HCT116 (cell line): Measurements from ENCODE around the gene USP32. TPM values are rescaled to one million over a fixed set of nuclear protein-coding genes. Genes with fewer than 3 reads are reported as not detected.

ENCODE experiments used
- ATAC-seq: fragments of 200-7000 bp; cut with Tn5 transposase; 2 replicates; pipeline ENCODE4 v1.9.1; 2020; ENCODE audit warnings: mild to moderate bottlenecking, moderate library complexity
- BruUV-seq: library from RNA; stranded (reverse); fragments of 400-500 nt; replicated peaks from 2 replicates; lab custom pipeline; 2021; lab: Mats Ljungman, UMichigan
- CTCF ChIA-PET: fragments of 300-600 bp; sonication (Branson Sonifier 250); formaldehyde crosslinking; loops from one replicate; lab custom pipeline; 2021; ENCODE audit warnings: antibody characterized with exemption; lab: Charles Lee
- POLR2A ChIA-PET: fragments of 300-600, 350-600 bp; sonication (Branson Sonifier 250); formaldehyde crosslinking; loops from one replicate; lab custom pipeline; 2021; ENCODE audit warnings: antibody characterized with exemption; lab: Charles Lee
- RAD21 ChIA-PET, 2 experiments: fragments of 300-600 bp; sonication (Branson Sonifier 250); formaldehyde crosslinking; loops; one replicate each; lab custom pipeline; 2023; ENCODE audit warnings: low total read pairs in 2 of 2; ENCODE audit not compliant: uncharacterized antibody in 2 of 2, unreplicated experiment in 2 of 2, low non-redundant PET in 1 of 2; lab: Charles Lee
- DNase-seq: peaks from one replicate; pipeline ENCODE4 v3.0.0-alpha.2; 2010; ENCODE audit warnings: low read depth, low spot score
- H2AFZ ChIP-seq: fragments of 200-600 bp; shearing (Covaris generic), sonication (generic); 2 replicates; pipeline ENCODE4 v1.6.1; 2017; ENCODE audit warnings: low read depth, mixed run types, mixed read lengths, antibody characterized with exemption, low read length; ENCODE audit not compliant: poor library complexity, severe bottlenecking
- H3K27ac ChIP-seq: 2 replicates; pipeline ENCODE4 v1.5.1; 2012; ENCODE audit warnings: low read depth, low read length
- H3K27me3 ChIP-seq: fragments of 200-600 bp; sonication (generic); 2 replicates; pipeline ENCODE4 v1.6.1; 2016; ENCODE audit warnings: mixed run types, low read length, mixed read lengths; ENCODE audit not compliant: insufficient read depth
- H3K36me3 ChIP-seq, 2 experiments: fragments of 200-500 bp in 1 of 2; fragments of 200-600 bp in 1 of 2; sonication (Bioruptor generic) in 1 of 2; sonication (generic) in 1 of 2; 2 replicates each; pipeline versions ENCODE4 v1.5.1 to v1.6.1; 2014 to 2016; ENCODE audit warnings: low read length in 2 of 2, inconsistent platforms in 1 of 2, mixed read lengths in 1 of 2, mixed run types in 1 of 2; ENCODE audit not compliant: insufficient read depth in 2 of 2, control insufficient read depth in 1 of 2
- H3K4me1 ChIP-seq, 2 experiments: fragments of 200-600 bp in 1 of 2; sonication (generic) in 1 of 2; 2 replicates each; pipeline versions ENCODE4 v1.5.1 to v1.6.1; 2012 to 2017; ENCODE audit warnings: low read length in 2 of 2, inconsistent platforms in 1 of 2, mild to moderate bottlenecking in 1 of 2, mixed read lengths in 1 of 2, mixed run types in 1 of 2, moderate library complexity in 1 of 2; ENCODE audit not compliant: insufficient read depth in 2 of 2, control insufficient read depth in 1 of 2
- H3K4me2 ChIP-seq: fragments of 200-600 bp; sonication (generic); 2 replicates; pipeline ENCODE4 v1.6.1; 2017; ENCODE audit warnings: mixed run types, low read length, mixed read lengths
- H3K4me3 ChIP-seq, 2 experiments: fragments of 200-600 bp in 1 of 2; sonication (generic) in 1 of 2; replicated peaks in 1 of 2; 2 replicates each; pipeline ENCODE4 v1.5.1; 2011 to 2016; ENCODE audit warnings: low read length in 2 of 2, control low read depth in 1 of 2, low read depth in 1 of 2, mild to moderate bottlenecking in 1 of 2, mixed read lengths in 1 of 2, mixed run types in 1 of 2
- H3K79me2 ChIP-seq: fragments of 200-600 bp; sonication (generic); 2 replicates; pipeline ENCODE4 v1.6.1; 2017; ENCODE audit warnings: mild to moderate bottlenecking, mixed run types, low read length, moderate library complexity, mixed read lengths; ENCODE audit not compliant: insufficient read depth
- H3K9ac ChIP-seq: fragments of 200-600 bp; sonication (generic); 2 replicates; pipeline ENCODE4 v1.6.1; 2016; ENCODE audit warnings: low read length, mixed read lengths
- H3K9me2 ChIP-seq: fragments of 200-600 bp; sonication (generic), shearing (Covaris generic); 2 replicates; pipeline ENCODE4 v1.6.1; 2017; ENCODE audit warnings: mixed run types, mild to moderate bottlenecking, moderate library complexity; ENCODE audit not compliant: insufficient read depth
- H3K9me3 ChIP-seq, 2 experiments: fragments of 200-500 bp in 1 of 2; fragments of 200-600 bp in 1 of 2; sonication (Bioruptor generic) in 1 of 2; sonication (generic) in 1 of 2; 2 replicates each; pipeline ENCODE4 v1.6.1; 2014 to 2017; ENCODE audit warnings: low read length in 2 of 2, mixed read lengths in 2 of 2, inconsistent platforms in 1 of 2, low read depth in 1 of 2, mild to moderate bottlenecking in 1 of 2, mixed run types in 1 of 2, moderate library complexity in 1 of 2; ENCODE audit not compliant: control insufficient read depth in 1 of 2, insufficient read depth in 1 of 2
- H4K20me1 ChIP-seq: fragments of 200-600 bp; sonication (generic), shearing (Covaris generic); 2 replicates; pipeline ENCODE4 v1.6.1; 2017; ENCODE audit warnings: mixed run types, mild to moderate bottlenecking, moderate library complexity; ENCODE audit not compliant: insufficient read depth
- CBX3 ChIP-seq: IDR thresholded peaks from 2 replicates; pipeline ENCODE4 v1.6.1; 2012; ENCODE audit warnings: low read depth
- CEBPB ChIP-seq: IDR thresholded peaks from 2 replicates; pipeline ENCODE4 v1.6.1; 2012; ENCODE audit warnings: low read depth
- EGR1 ChIP-seq: IDR thresholded peaks from 2 replicates; pipeline ENCODE4 v1.6.1; 2012; ENCODE audit warnings: low read depth
- POLR2AphosphoS5 ChIP-seq: IDR thresholded peaks from 2 replicates; pipeline ENCODE4 v1.6.1; 2011; ENCODE audit warnings: mild to moderate bottlenecking, low read depth, low read length, moderate library complexity
- SIN3A ChIP-seq: IDR thresholded peaks from 2 replicates; pipeline ENCODE4 v1.6.1; 2012; ENCODE audit warnings: low read depth
- SP1 ChIP-seq: IDR thresholded peaks from 2 replicates; pipeline ENCODE4 v1.6.1; 2012; ENCODE audit warnings: low read depth
- SRF ChIP-seq: IDR thresholded peaks from 2 replicates; pipeline ENCODE4 v1.6.1; 2012; ENCODE audit warnings: low read depth
- ZNF274 ChIP-seq: fragments of 200-500 bp; sonication (Bioruptor generic); IDR thresholded peaks from 2 replicates; pipeline ENCODE4 v1.6.1; 2014; ENCODE audit warnings: mild to moderate bottlenecking, low read depth, low read length, inconsistent platforms
- intact Hi-C: fragments of 100-400 bp; cut with micrococcal nuclease; formaldehyde crosslinking; loops from 2 replicates; pipeline ENCODE4 v1.10.0; 2022
- total RNA-seq: library from RNA; stranded (reverse); gene quantifications from one replicate; pipeline ENCODE4 v1.2.1, GENCODE V29; 2021; ENCODE audit not compliant: unreplicated experiment
- TF ChIP-seq, protein P1 (sequence below): IDR thresholded peaks from 2 replicates; pipeline ENCODE4 v1.6.1; 2011; ENCODE audit warnings: mild to moderate bottlenecking, low read length, moderate library complexity; ENCODE audit not compliant: insufficient replicate concordance; ENCODE audit errors: extremely low read depth

Gene USP32
- total RNA-seq, 1 experiment from 2014 or later = 67.0 TPM

GRCh38 chr17:60311186-60311585, 80.7 kb downstream of the USP32 start:
- ATAC-seq (no peak), DNase-seq (no peak)
- Histone ChIP-seq H2AFZ (no peak overlapping the region), H3K9me3 (no peaks in the 10 kb centered on the region), H3K27ac (no peak overlapping the region), H3K4me1 (peaks cover 0 to 4% of the 10 kb centered on the region in 2 experiments; a peak in 1 of 4 replicates), H3K36me3 (no peaks in the 10 kb centered on the region), H3K9me2 (no peaks in the 10 kb centered on the region), H3K9ac (no peak overlapping the region), H3K27me3 (no peaks in the 10 kb centered on the region), H3K79me2 (peaks cover 25% of the 10 kb centered on the region), H3K4me2 (no peak overlapping the region), H3K4me3 (no peak overlapping the region), H4K20me1 (0 out of 2 replicates have a peak, but pooled peaks cover 3% of the 10 kb centered on the region)
- RAD21 ChIA-PET = no interaction called here
- POLR2A ChIA-PET = no interaction called here
- TF ChIP-seq, protein P1, sequence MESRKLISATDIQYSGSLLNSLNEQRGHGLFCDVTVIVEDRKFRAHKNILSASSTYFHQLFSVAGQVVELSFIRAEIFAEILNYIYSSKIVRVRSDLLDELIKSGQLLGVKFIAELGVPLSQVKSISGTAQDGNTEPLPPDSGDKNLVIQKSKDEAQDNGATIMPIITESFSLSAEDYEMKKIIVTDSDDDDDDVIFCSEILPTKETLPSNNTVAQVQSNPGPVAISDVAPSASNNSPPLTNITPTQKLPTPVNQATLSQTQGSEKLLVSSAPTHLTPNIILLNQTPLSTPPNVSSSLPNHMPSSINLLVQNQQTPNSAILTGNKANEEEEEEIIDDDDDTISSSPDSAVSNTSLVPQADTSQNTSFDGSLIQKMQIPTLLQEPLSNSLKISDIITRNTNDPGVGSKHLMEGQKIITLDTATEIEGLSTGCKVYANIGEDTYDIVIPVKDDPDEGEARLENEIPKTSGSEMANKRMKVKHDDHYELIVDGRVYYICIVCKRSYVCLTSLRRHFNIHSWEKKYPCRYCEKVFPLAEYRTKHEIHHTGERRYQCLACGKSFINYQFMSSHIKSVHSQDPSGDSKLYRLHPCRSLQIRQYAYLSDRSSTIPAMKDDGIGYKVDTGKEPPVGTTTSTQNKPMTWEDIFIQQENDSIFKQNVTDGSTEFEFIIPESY = no peak
- TF ChIP-seq CBX3 = no peak
- TF ChIP-seq POLR2AphosphoS5 = no peak
- TF ChIP-seq SP1 = no peak
- TF ChIP-seq SRF = no peak
- no peak for TF ChIP-seq SIN3A
- no peak for TF ChIP-seq CEBPB
- TF ChIP-seq EGR1 = no peak
- CTCF ChIA-PET = no interaction called here
- intact Hi-C loops = no loop called here
- no TSS peak for BruUV-seq

GRCh38 chr17:60305141-60305540, 86.8 kb downstream of the USP32 start:
- DNase-seq (no peak), ATAC-seq (no peak)
- intact Hi-C loops = no loop called here
- H2AFZ ChIP-seq = no peak overlapping the region
- H3K9ac ChIP-seq = no peak overlapping the region
- H3K79me2 ChIP-seq = peaks cover 20% of the 10 kb centered on the region
- RAD21 ChIA-PET = no interaction called here
- no peaks in the 10 kb centered on the region for H3K36me3 ChIP-seq
- BruUV-seq = no TSS peak
- no peak overlapping the region for H3K4me3 ChIP-seq
- H4K20me1 ChIP-seq = no peaks in the 10 kb centered on the region
- H3K4me2 ChIP-seq = no peak overlapping the region
- TF ChIP-seq POLR2AphosphoS5 = no peak
- no peak for TF ChIP-seq SP1
- TF ChIP-seq SIN3A = no peak
- TF ChIP-seq ZNF274 = no peak
- CTCF ChIA-PET = no interaction called here
- H3K27ac ChIP-seq = no peak overlapping the region
- no peaks in the 10 kb centered on the region for H3K27me3 ChIP-seq
- H3K9me2 ChIP-seq = no peaks in the 10 kb centered on the region
- POLR2A ChIA-PET = no interaction called here
- no peaks in the 10 kb centered on the region for H3K4me1 ChIP-seq
- H3K9me3 ChIP-seq = no peaks in the 10 kb centered on the region
